ENCODE data around the gene SEZ6L.

SEZ6L gene

DNA sequence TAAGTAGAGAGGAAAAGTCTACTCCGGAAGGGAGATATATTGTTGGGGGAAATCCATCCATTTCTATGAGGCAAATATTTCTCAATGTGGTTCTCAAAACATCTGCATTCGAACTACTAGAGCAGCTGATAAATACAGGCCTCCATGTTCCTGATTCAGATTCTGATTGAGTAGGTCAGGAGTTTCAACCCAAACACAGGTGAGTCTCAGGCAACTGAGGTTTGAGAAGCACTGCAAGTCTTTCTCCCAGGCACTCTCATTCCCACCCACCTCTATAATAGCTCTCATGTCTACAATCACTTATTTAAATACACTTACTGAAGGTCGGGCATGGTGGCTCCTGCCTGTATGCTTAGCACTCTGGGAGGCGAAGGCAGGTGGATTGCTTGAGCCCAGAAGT, 245.1 kb downstream of the SEZ6L start:
- H3K27me3 ChIP-seq (ENCODE audit: control insufficient read depth, insufficient read depth, low read length): no peaks in the 10 kb centered on the region
- no peak for DNase-seq (ENCODE audit: low read depth, low spot score)
- no CpG with 5 or more reads among the region's 4 CpGs for WGBS (ENCODE audit: insufficient coverage, insufficient read length)
- H3K4me1 ChIP-seq (ENCODE audit: control insufficient read depth, insufficient read depth, low read length): peaks cover 5% of the 10 kb centered on the region
- H3K9me3 ChIP-seq (ENCODE audit: control insufficient read depth, insufficient read depth, low read length): no peaks in the 10 kb centered on the region
- no peak overlapping the region for H3K27ac ChIP-seq (ENCODE audit: low read length)
- no peaks in the 10 kb centered on the region for H3K36me3 ChIP-seq (ENCODE audit: control insufficient read depth, insufficient read depth, low read length)
- H3K4me3 ChIP-seq (ENCODE audit: low read length): no peak overlapping the region

DNA sequence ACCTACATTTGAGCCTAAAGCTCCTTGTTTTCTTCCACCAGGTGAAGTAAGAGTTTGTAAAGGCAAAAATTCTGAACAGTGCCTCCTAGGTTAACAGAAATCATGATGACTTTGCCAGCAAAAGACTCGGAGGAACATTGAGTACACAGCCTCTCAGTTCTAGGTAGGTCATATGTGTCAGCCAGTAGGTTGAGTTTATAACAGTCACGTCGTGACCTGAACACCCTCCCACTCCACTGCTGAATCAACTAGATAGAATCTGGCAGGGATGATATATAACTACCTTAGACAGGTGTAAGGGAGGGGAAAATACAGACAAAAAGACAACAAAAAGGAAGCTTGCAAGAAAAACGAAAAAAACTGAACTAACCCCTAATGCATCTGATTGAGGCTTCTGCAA, 247.0 kb downstream of the SEZ6L start:
- WGBS (ENCODE audit: insufficient coverage, insufficient read length): no CpG with 5 or more reads among the region's 4 CpGs
- H3K4me1 ChIP-seq (ENCODE audit: control insufficient read depth, insufficient read depth, low read length): peaks cover 5% of the 10 kb centered on the region
- no peak overlapping the region for H3K4me3 ChIP-seq (ENCODE audit: low read length)
- no peaks in the 10 kb centered on the region for H3K27me3 ChIP-seq (ENCODE audit: control insufficient read depth, insufficient read depth, low read length)
- H3K9me3 ChIP-seq (ENCODE audit: control insufficient read depth, insufficient read depth, low read length): no peaks in the 10 kb centered on the region
- H3K27ac ChIP-seq (ENCODE audit: low read length): no peak overlapping the region
- no peak for DNase-seq (ENCODE audit: low read depth, low spot score)
- H3K36me3 ChIP-seq (ENCODE audit: control insufficient read depth, insufficient read depth, low read length): no peaks in the 10 kb centered on the region

DNA sequence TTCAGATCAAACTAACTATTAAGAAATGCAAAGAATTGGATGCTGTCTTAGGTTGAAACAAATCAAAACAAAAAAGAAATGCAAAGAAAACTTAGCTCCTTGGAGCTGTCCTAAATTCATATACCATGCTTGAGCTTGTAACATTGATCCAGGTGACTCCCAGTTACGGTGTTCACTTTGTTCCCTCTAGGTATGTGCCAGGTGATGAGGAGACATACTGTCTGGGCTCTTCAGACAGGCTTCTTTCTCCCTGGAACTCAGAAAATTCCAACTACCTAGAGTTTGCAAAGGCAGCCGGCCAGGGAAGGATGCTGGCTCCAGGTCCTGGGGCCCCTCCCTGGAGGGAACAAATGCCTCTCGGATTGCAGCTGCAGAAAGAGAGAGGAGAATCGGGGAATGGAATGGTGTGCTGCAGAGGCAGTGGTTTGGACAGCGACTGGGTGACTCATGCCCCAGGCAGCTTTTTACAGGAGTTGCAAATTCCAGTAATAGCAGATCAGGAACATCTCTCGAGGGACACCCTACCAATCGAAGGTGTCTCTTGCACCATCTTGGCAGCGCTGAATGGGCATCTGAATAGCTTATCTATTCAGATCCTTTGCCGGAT, 247.5 kb downstream of the SEZ6L start:
- Histone ChIP-seq H3K27me3 (ENCODE audit: control insufficient read depth, insufficient read depth, low read length) (no peaks in the 10 kb centered on the region), H3K36me3 (ENCODE audit: control insufficient read depth, insufficient read depth, low read length) (no peaks in the 10 kb centered on the region), H3K4me1 (ENCODE audit: control insufficient read depth, insufficient read depth, low read length) (peaks cover 5% of the 10 kb centered on the region), H3K9me3 (ENCODE audit: control insufficient read depth, insufficient read depth, low read length) (no peaks in the 10 kb centered on the region), H3K27ac (ENCODE audit: low read length) (no peak overlapping the region), H3K4me3 (ENCODE audit: low read length) (no peak overlapping the region)
- WGBS (ENCODE audit: insufficient coverage, insufficient read length): no CpG with 5 or more reads among the region's 9 CpGs
- DNase-seq (ENCODE audit: low read depth, low spot score): no peak

DNA sequence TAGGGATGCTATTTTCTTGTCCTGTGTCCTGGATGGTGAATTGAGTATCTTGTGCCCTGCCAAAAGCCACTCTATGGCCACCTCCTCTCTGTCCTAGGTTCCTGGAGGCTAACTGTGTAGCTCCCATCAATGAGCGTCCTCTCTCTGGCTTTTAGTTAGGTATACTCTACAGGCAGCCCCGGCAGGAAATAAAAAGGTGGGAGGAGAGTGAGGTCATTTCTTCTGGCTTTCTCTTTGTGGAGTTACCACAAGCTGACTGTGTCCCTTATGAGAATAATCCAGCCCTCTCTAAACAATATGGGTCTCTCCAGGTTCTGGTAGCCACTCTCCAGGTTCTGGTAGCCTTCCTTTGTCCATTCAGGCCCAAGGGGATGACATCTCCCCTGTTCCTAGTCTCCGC, 248.1 kb downstream of the SEZ6L start:
- WGBS (ENCODE audit: insufficient coverage, insufficient read length): no CpG with 5 or more reads among the region's 3 CpGs
- Histone ChIP-seq H3K9me3 (ENCODE audit: control insufficient read depth, insufficient read depth, low read length) (no peaks in the 10 kb centered on the region), H3K36me3 (ENCODE audit: control insufficient read depth, insufficient read depth, low read length) (no peaks in the 10 kb centered on the region), H3K4me1 (ENCODE audit: control insufficient read depth, insufficient read depth, low read length) (peaks cover 5% of the 10 kb centered on the region), H3K4me3 (ENCODE audit: low read length) (no peak overlapping the region), H3K27ac (ENCODE audit: low read length) (no peak overlapping the region), H3K27me3 (ENCODE audit: control insufficient read depth, insufficient read depth, low read length) (no peaks in the 10 kb centered on the region)
- no peak for DNase-seq (ENCODE audit: low read depth, low spot score)

DNA sequence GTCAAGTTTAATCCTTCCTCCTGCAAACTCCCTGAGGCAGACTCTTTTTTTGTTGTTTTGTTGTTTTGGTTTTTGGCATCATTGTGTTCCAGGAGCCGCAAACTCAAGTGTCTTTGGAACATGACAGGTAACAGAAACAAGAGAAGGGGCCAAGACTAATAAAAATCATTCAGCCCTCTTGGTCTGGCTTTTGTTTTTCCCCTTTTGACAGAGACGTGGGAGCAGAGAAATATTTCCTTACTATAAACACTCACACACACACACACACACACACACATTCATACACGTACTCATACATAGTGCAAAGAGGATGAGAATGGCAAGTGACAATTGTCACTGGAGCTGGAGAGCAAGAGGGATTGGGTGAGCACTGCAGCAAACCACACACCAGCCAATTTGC, 249.4 kb downstream of the SEZ6L start:
- H3K27ac ChIP-seq (ENCODE audit: low read length): no peak overlapping the region
- no peak overlapping the region for H3K4me3 ChIP-seq (ENCODE audit: low read length)
- H3K9me3 ChIP-seq (ENCODE audit: control insufficient read depth, insufficient read depth, low read length): no peaks in the 10 kb centered on the region
- no peak for DNase-seq (ENCODE audit: low read depth, low spot score)
- H3K36me3 ChIP-seq (ENCODE audit: control insufficient read depth, insufficient read depth, low read length): no peaks in the 10 kb centered on the region
- H3K27me3 ChIP-seq (ENCODE audit: control insufficient read depth, insufficient read depth, low read length): no peaks in the 10 kb centered on the region
- H3K4me1 ChIP-seq (ENCODE audit: control insufficient read depth, insufficient read depth, low read length): peaks cover 5% of the 10 kb centered on the region
- no CpG with 5 or more reads among the region's 3 CpGs for WGBS (ENCODE audit: insufficient coverage, insufficient read length)

DNA sequence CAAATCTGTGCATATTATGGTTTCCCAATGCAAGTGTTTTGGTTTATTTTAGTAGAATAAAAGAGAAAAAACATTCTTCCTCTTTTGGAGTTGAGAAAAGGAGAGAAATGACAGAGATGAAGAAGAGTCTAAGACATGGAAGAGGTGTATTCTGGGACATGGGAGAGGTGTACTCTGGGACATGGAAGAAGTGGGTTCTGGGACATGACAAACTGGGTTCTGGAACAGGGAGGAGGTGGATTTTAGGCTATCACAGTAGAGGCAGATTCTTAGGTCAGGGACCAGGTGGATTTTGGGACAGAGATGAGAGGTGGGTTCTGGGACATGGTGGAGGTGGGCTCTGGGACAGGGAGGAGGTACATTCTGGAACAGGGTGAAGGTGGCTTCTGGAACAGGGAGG, 257.7 kb downstream of the SEZ6L start:
- H3K27ac ChIP-seq (ENCODE audit: low read length): no peak overlapping the region
- no peaks in the 10 kb centered on the region for H3K9me3 ChIP-seq (ENCODE audit: control insufficient read depth, insufficient read depth, low read length)
- 0 out of 2 replicates have a peak, but pooled peaks cover 2% of the 10 kb centered on the region for H3K4me1 ChIP-seq (ENCODE audit: control insufficient read depth, insufficient read depth, low read length)
- no peak for DNase-seq (ENCODE audit: low read depth, low spot score)
- no peaks in the 10 kb centered on the region for H3K27me3 ChIP-seq (ENCODE audit: control insufficient read depth, insufficient read depth, low read length)
- H3K36me3 ChIP-seq (ENCODE audit: control insufficient read depth, insufficient read depth, low read length): no peaks in the 10 kb centered on the region
- no peak overlapping the region for H3K4me3 ChIP-seq (ENCODE audit: low read length)

DNA sequence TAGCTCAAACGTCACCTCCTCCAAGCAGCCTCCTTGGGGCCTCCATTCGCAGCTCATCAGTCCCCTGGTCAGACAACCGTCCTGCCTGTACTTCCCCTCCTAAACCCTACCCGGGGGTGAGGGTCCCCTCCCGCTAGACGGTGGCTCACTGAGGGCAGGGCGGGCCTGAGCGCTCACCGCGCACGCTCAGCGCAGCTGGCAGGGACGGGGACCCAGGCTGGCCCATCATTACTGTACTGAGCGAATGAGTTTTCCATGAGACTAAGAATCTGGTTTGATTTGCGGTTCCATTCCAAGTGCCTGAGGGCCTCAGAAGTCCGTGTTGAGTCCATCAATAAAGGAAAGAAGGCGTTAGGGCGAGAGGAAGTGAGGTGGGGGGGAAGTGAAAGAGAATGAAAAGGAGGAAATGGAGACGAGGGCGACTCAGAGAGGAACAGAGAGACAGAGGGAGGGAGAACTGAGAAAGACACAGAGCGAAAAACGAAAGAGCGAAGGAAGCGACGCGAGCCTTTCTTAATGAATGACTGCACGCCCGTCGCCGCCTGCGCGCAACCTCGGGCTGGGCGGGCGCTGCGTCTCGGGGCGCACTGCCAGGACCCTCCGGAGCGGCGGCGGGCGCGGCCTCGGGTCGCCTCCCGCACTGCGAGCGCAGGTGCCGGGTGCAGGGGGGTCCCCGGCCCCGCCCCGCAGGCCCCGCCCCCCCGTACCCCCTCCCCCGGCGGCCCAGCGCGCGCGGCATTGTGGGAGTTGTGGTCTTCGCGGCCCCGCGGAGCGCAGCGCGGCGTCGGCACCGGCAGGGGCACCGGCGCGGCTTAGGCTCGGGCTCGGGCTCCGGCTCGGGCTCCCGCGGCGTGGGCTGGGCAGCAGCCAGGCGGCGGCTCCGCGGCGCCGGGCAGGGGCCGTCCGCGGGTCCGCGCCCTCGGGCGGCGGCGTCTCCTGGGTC, 259.5 kb downstream of the SEZ6L start, which contains the start of gene ASPHD2:
ASPHD2 (plus strand) TSS at position 746 of the 943 bp plus-strand sequence. CDS start 4,356 bp downstream, outside the sequence.
- Histone ChIP-seq H3K27me3 (ENCODE audit: control insufficient read depth, insufficient read depth, low read length) (no peaks in the 10 kb centered on the region), H3K27ac (ENCODE audit: low read length) (no peak within 1 kb of the TSS), H3K36me3 (ENCODE audit: control insufficient read depth, insufficient read depth, low read length) (peaks cover 4% of the 10 kb centered on the region; the same call in 1 of the 2 replicates), H3K4me1 (ENCODE audit: control insufficient read depth, insufficient read depth, low read length) (0 out of 2 replicates have a peak, but pooled peaks cover 2% of the 10 kb centered on the region), H3K9me3 (ENCODE audit: control insufficient read depth, insufficient read depth, low read length) (no peaks in the 10 kb centered on the region), H3K4me3 (ENCODE audit: low read length) (peak within 1 kb of the TSS; percentile 65)
- DNase-seq (ENCODE audit: low read depth, low spot score): no peak
- WGBS (ENCODE audit: insufficient coverage, insufficient read length): no CpG with 5 or more reads among the region's 96 CpGs

DNA sequence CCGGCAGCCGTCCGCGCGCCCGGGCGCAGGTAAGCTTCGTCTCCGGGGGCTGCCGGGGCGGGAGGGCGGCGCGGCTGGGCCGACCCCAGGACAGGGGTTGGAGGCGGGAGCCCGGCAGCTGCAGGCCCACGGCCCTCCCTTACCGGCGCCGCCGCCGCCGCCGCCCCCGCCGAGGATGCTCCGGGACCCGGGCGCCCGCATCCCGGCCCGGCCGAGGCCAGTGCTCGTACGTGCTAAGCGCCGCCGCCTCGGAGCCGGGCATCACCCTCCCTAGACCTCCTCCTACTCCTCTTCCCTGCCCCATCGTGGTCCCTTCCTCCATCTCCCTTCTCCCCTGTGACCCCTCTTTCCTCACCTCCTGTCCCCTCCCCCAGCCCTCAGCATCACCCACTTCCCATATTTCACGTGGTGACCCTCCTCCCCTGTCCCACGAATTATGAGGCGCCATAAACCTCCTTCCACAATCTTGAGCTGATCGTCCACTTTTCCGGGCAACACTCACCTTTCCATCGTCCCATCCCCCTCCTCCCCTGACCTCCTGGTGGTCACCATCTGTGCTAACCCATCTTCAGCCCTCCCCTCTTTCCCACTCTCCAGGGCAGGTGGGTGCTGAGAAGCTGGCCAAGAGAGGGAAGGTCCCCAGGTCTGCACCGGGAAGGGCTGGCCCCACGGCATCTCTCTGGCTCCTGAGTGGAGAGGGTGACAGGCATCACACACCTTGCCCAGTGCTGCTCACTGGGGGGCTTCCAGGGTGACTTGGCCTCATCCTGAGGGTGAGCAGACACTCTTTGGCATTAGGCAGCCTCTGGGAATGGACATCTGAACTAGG, 260.4 kb downstream of the SEZ6L start:
- WGBS (ENCODE audit: insufficient coverage, insufficient read length): no CpG with 5 or more reads among the region's 50 CpGs

DNA sequence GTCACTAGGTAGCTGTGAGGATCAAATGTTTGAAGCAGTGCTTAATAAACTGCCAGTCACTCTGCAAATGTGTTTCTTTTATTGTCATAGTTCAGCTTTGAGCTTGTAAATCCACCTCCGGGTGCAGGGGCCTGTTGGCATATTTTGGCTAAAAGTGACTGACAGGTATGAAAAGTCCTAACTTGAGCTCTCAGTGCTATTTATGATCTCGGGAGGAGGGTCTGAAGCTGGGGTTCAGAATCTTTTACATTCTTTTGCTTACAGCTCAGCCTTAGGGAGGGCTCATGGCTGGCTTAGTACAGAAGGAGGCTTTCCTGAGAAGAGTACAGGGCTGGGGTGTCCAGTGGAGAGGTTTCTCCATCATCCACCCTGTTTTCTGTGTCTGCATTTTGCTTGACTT, 261.3 kb downstream of the SEZ6L start:
- H3K4me3 ChIP-seq (ENCODE audit: low read length): no peak overlapping the region
- peaks cover 9% of the 10 kb centered on the region; the same call in 1 of the 2 replicates for H3K36me3 ChIP-seq (ENCODE audit: control insufficient read depth, insufficient read depth, low read length)
- H3K9me3 ChIP-seq (ENCODE audit: control insufficient read depth, insufficient read depth, low read length): no peaks in the 10 kb centered on the region
- H3K27me3 ChIP-seq (ENCODE audit: control insufficient read depth, insufficient read depth, low read length): no peaks in the 10 kb centered on the region
- H3K4me1 ChIP-seq (ENCODE audit: control insufficient read depth, insufficient read depth, low read length): 0 out of 2 replicates have a peak, but pooled peaks cover 2% of the 10 kb centered on the region
- no peak for DNase-seq (ENCODE audit: low read depth, low spot score)
- H3K27ac ChIP-seq (ENCODE audit: low read length): no peak overlapping the region
- WGBS (ENCODE audit: insufficient coverage, insufficient read length): no CpG with 5 or more reads among the region's 2 CpGs

More for the DNA sequence above, 260.4 kb downstream of the SEZ6L start:
- Histone ChIP-seq H3K36me3 (ENCODE audit: control insufficient read depth, insufficient read depth, low read length) (peaks cover 9% of the 10 kb centered on the region; the same call in 1 of the 2 replicates), H3K27me3 (ENCODE audit: control insufficient read depth, insufficient read depth, low read length) (no peaks in the 10 kb centered on the region), H3K9me3 (ENCODE audit: control insufficient read depth, insufficient read depth, low read length) (no peaks in the 10 kb centered on the region), H3K4me3 (ENCODE audit: low read length) (peak overlapping the region; percentile 65), H3K27ac (ENCODE audit: low read length) (no peak overlapping the region), H3K4me1 (ENCODE audit: control insufficient read depth, insufficient read depth, low read length) (0 out of 2 replicates have a peak, but pooled peaks cover 2% of the 10 kb centered on the region)
- no peak for DNase-seq (ENCODE audit: low read depth, low spot score)

Measured in iPS DF 6.9 (cell line).